GM20431 (cell line): ENCODE measurements around the gene CHRNA10.

ENCODE experiments used
- in situ Hi-C: fragments of 300-500 bp; cut with MseI, MboI; formaldehyde crosslinking; loops from one replicate; pipeline ENCODE4 v1.15.0; 2020; ENCODE audit warnings: low sequenced_read_pairs; ENCODE audit not compliant: unreplicated experiment

The CHRNA10 gene

GRCh38 chr11:3671334-3672254 lies at the start of gene CHRNA10:
TSS of gene CHRNA10 (minus strand) at chr11:3671384. CDS start at chr11:3671312, 72 bp downstream.
- in situ Hi-C loops: no loop called here

GRCh38 chr11:3712274-3712673 lies 41.1 kb upstream of the CHRNA10 start:
- in situ Hi-C loops: no loop called here

GRCh38 chr11:3710485-3711259 lies 39.5 kb upstream of the CHRNA10 start:
- in situ Hi-C loops: no loop called here

DNA sequence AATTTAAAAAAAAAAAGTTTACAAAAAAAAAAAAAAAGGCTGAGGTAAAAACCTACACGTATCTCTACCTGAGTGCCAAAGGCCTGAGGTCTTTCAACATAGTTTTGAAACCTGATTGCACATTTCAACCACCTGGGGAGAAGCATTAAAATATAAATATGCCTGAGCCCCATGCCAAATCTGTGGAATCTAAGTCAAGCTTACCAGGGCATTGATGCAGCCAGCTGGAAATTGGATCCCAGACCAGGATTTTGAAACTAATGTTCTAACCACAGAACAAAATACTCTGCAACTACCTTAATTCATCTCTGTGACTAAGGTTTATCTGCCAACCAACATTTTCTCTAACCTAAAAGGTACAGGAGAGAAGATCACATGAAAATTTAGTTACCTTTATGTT lies 38.8 kb upstream of the CHRNA10 start:
- in situ Hi-C loops: no loop called here

DNA sequence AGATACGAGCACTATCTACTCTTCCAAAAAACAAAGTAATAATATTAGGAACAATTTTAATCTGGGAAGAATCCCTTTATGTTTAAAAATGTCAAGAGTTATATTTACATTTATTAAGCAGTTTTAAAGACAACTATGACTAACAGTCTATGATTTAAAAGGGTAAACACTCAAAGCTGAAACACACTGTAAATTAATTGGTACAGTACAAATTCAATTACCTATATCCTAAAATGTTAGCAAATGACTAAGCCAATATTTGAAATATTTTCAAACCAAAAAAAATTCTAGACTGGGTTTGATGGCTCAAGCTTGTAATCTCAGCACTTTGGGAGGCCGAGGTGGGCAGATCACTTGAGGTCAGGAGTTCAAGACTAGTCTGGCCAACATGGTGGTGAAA lies 36.0 kb upstream of the CHRNA10 start:
- in situ Hi-C loops: no loop called here

DNA sequence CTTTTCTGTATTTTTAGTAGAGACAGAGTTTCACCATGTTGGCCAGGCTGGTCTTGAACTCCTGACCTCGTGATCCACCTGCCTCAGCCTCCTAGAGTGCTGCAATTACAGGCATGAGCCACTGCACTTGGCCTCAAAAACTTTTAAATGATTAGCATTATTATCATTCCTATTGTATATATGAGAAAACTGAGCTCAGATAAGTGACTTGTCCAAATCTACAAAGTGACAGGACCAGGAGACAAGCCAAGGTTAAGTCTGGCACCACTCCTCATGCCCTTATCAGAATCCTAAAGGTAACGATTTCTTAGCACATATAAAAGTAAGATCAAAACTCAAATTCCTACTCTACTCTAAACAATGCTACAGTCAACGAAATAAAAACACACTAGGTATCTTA lies 32.2 kb upstream of the CHRNA10 start:
- in situ Hi-C loops: no loop called here

DNA sequence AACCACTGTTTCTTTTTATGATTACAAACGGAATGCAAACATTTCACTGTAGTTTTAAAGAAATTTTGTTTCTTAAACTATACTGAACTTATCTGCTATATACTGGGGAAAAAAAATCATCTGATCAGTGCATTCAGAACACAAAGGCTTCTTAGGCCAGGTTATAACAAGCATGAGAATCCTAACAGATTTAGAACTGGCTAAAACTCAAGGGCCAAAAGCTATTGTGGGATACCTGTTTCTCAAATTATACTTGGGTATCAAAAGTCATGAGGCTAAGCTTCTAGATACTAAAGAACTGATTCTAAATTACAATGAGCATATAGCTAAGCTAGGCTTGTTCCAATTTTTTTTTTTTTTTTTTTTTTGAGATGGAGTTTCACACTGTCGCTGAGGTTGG lies 29.7 kb upstream of the CHRNA10 start:
- in situ Hi-C loops: no loop called here

DNA sequence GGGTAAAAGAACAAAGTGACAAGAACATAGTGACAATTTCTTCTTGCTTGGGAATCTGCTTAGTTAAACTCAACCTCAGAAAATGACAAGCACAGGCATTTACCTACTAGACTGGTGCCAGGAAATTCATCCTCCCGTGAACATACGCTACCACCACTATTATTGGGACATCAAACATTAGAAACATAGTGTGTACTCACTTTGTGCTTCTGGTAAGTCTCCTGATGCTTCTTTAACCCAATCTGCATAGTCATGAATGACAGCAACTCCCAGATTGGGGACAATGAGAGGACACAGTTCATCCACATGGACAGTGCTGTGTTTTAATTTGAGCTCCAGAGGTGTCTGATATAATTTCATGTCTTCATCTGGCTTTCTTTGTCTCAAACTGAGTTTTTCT lies 29.2 kb upstream of the CHRNA10 start:
- in situ Hi-C loops: no loop called here

GRCh38 chr11:3686751-3687150 lies 15.6 kb upstream of the CHRNA10 start:
- in situ Hi-C loops: no loop called here

GRCh38 chr11:3685923-3686322 lies 14.7 kb upstream of the CHRNA10 start:
- in situ Hi-C loops: no loop called here

GRCh38 chr11:3684819-3685172 lies 13.6 kb upstream of the CHRNA10 start:
- in situ Hi-C loops: no loop called here

GRCh38 chr11:3684129-3684818 lies 13.1 kb upstream of the CHRNA10 start:
- in situ Hi-C loops: no loop called here

DNA sequence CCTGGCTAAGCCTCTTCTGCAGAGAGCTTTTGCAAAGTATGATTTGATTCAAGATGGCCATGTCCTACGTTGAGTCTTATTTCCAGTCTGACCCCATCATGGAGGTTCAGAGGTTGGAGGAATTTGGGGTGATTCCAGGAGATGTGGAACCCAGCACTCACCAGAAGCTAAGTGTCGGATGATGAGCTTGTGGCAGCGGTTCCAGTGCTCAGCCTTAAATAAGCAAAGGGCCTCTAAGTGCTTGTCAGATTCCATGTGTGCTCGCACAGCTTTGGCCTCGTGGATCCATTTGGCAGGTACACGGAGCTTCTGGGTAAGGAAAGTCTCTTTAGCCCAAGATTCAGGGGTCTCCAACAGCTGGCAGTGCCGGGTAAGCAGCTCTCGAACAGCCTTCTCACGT lies 11.9 kb upstream of the CHRNA10 start:
- in situ Hi-C loops: no loop called here

- in situ Hi-C loops: no loop called here
Observed at GRCh38 chr11:3679077-3679476, 7.9 kb upstream of the CHRNA10 start.

- in situ Hi-C loops: no loop called here
Observed at GRCh38 chr11:3675971-3676370, 4.8 kb upstream of the CHRNA10 start.

DNA sequence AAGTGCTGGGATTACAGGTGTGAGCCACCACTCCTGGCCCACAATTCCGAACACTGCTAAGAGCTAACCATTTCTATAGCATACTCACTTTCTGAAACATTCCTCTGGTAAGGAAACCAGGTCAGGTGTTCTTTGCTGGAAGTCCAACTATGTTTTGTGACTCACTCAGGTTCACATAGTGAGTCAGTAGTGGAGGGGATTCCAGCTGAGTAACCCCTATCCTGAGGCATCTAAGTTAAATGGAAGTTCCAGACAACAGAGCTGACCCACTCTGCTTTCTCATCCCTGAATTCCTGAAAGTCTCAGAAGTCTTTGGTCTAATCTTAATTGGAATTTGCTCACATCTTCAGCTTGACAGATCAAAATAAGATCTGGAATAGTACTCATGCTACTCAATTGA lies 3.0 kb upstream of the CHRNA10 start:
- in situ Hi-C loops: no loop called here

GRCh38 chr11:3669742-3670183 lies 1.4 kb downstream of the CHRNA10 start:
- in situ Hi-C loops: no loop called here

DNA sequence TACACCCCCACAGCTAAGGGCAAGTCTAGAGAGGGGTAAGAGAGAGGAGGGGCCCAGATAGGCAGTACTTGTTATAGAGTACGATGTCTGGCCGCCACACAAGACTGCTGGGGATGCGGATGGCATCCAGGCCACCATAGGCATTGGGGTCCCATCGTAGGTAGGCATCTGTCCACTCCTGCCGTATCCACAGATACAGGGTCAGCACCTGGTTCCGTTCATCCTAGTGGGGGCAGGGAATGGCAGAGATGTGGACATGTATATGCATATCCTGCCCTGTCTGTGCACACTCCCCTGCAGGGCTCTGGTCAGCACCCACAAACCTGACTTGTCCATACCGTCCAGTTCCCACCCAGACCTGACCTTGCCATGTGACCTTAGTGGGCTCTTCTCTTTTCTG lies 2.1 kb downstream of the CHRNA10 start:
- in situ Hi-C loops: no loop called here

- in situ Hi-C loops: no loop called here
Observed at GRCh38 chr11:3667149-3668035, 3.8 kb downstream of the CHRNA10 start.

DNA sequence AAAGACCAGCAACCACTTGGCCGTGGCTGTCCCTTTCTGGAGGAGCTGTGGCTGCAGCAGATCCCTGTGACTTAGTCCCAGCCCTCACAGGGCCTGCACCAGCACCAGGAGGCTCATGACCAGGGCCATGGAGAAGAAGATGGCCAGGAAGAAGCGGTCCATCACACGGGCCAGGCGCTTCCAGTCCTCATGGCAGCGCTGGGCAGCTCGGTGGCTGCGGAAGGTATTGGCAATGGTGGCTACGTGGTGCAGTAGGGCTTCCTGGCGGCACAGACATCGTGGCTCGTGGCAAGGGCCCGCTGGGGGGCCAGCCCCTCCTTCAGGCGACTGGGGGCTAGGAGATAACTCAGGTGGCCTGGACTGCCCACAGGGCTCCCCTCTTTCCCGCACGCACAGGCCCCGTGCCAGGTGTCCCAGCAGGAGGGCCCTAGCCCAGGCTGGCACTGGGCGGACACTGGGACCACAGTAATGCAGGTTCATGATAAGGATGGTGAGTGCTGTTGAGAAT lies 5.1 kb downstream of the CHRNA10 start:
- in situ Hi-C loops: no loop called here
